ENCODE measurements around the gene TMSB4X. TPM values are rescaled to one million over a fixed set of nuclear protein-coding genes. Genes with fewer than 3 reads are reported as not detected.
"Not testable (repeated sequence)": the region's sequence is repeated elsewhere in the genome, so short reads cannot be mapped to it uniquely, and the experiment has no call there.

Gene TMSB4X
- total and polyA plus RNA-seq, 2 of the 4 experiments (the other 2 are of a cell fraction) = 4,648 to 11,116 TPM

GRCh38 chrX:12975991-12976558 is 1.2 kb downstream of the TMSB4X start:
- dilution Hi-C loops (cut with HindIII; ENCODE audit: low sequenced_read_pairs, unreplicated experiment) (no loop called here), in situ Hi-C loops (cut with MboI; ENCODE audit: low sequenced_read_pairs) (no loop called here), intact Hi-C loops (cut with micrococcal nuclease) (loop anchor here (5.0 to 10.0 kb wide), 3 partner anchors 99 to 311 kb away; no protein-coding TSS in a partner anchor)
- H3K4me2 ChIP-seq (ENCODE audit: low read depth, low read length) = peak overlapping the region; percentile 35; the same call in 1 of the 2 replicates
- peak overlapping the region; percentile 94 for H3K9ac ChIP-seq (ENCODE audit: low read depth, low read length)
- no peak overlapping the region for H2AK9ac ChIP-seq (replicated peaks; ENCODE audit: low read depth, low read length, poor library complexity)
- H3K23ac ChIP-seq (ENCODE audit: low read depth, low read length) = peak overlapping the region; percentile 22; the same call in 1 of the 2 replicates
- TF ChIP-seq CHD1 (IDR thresholded peaks at IDR 0.05; ENCODE audit: low read depth, low read length) (0 out of 2 replicates have a peak, but pooled peaks have one; percentile 40), USF2 (IDR thresholded peaks at IDR 0.05; ENCODE audit: low read depth, low read length) (no peak)
- H3K9me1 ChIP-seq (ENCODE audit: insufficient read depth, low read length) = no peaks in the 10 kb centered on the region
- peaks cover 10% of the 10 kb centered on the region for H3K36me3 ChIP-seq (ENCODE audit: control insufficient read depth, insufficient read depth, low read length)
- H3K27me3 ChIP-seq (ENCODE audit: control insufficient read depth, insufficient read depth, low read length) = no peaks in the 10 kb centered on the region
- no peak overlapping the region; the same call in 1 of the 2 replicates for H2AK5ac ChIP-seq (ENCODE audit: low read depth, low read length)
- H4K8ac ChIP-seq (ENCODE audit: low read depth in 2 of 2, low read length in 2 of 2) = peak overlapping the region; percentile 47 to 71; a peak in 3 of 4 replicates
- H2BK5ac ChIP-seq (ENCODE audit: low read depth, low read length, poor library complexity, severe bottlenecking) = peak overlapping the region; percentile 86
- peak overlapping the region; percentile 96 for H3K27ac ChIP-seq (ENCODE audit: insufficient read depth, low read length)
- peak overlapping the region; percentile 89 for H3K4me3 ChIP-seq (ENCODE audit: insufficient read depth, low read depth, low read length)
- POLR2A ChIA-PET (ENCODE audit: unreplicated experiment) = interaction anchor here (0.6 to 1.6 kb wide), 9 partner anchors 18 to 512 kb away, joined by 3 to 7 read pairs (median 3); no protein-coding TSS in a partner anchor
- ATAC-seq (ENCODE audit: low read depth) = no peak
- peaks cover 12% of the 10 kb centered on the region; the same call in 1 of the 2 replicates for H4K20me1 ChIP-seq (ENCODE audit: insufficient read depth, low read length)
- 30% methylated on average over 5 of the region's 34 CpGs; no CpG with 5 or more reads in 1 of the 2 experiments for WGBS, 2 experiments (ENCODE audit: extremely low coverage in 2 of 2, insufficient read length in 1 of 2)
- peak overlapping the region; percentile 82 for H3K4ac ChIP-seq (ENCODE audit: low read depth, low read length)
- peak; percentile 36 for DNase-seq
- H3K79me1 ChIP-seq (ENCODE audit: low read depth in 1 of 2, low read length in 2 of 2) = peaks cover 0 to 17% of the 10 kb centered on the region in 2 experiments; a peak in 2 of 4 replicates
- no TSS peak for BruUV-seq (replicated peaks)
- peak overlapping the region; percentile 24; the same call in 1 of the 2 replicates for H4K91ac ChIP-seq (ENCODE audit: insufficient read depth, low read depth, low read length)
- CTCF ChIA-PET = interaction anchor here (1.9 kb wide), 1 partner anchor 29 kb away, joined by 5 read pairs; no protein-coding TSS in a partner anchor
- no peak overlapping the region for H2BK120ac ChIP-seq (ENCODE audit: low read depth, low read length)
- no peak overlapping the region for H2BK20ac ChIP-seq (ENCODE audit: low read depth, low read length)
- H3K4me1 ChIP-seq (ENCODE audit: control insufficient read depth, insufficient read depth, low read length) = no peaks in the 10 kb centered on the region; the same call in 1 of the 2 replicates
- no peaks in the 10 kb centered on the region for H3K9me3 ChIP-seq (ENCODE audit: control insufficient read depth, insufficient read depth, low read length)
- H3K18ac ChIP-seq (ENCODE audit: low read depth, low read length) = peak overlapping the region; percentile 78
- H2BK15ac ChIP-seq (ENCODE audit: low read depth, low read length) = no peak overlapping the region
- peak overlapping the region; percentile 84 for H4K5ac ChIP-seq (ENCODE audit: low read depth, low read length)
- no peak overlapping the region for H2AFZ ChIP-seq (replicated peaks; ENCODE audit: low read length, poor library complexity)
- peak overlapping the region; percentile 84 for H3K56ac ChIP-seq (ENCODE audit: extremely low read depth, insufficient read depth, low read length)
- peak overlapping the region; percentile 74 for H3K14ac ChIP-seq (replicated peaks; ENCODE audit: low read depth, low read length)

- H4K8ac ChIP-seq (ENCODE audit: low read depth in 2 of 2, low read length in 2 of 2) = 0 out of 4 replicates have a peak overlapping the region, but pooled peaks of 1 of the 2 experiments have one; percentile 24
- H4K91ac ChIP-seq (ENCODE audit: insufficient read depth, low read depth, low read length); H2AFZ ChIP-seq (replicated peaks; ENCODE audit: low read length, poor library complexity); H3K23ac ChIP-seq (ENCODE audit: low read depth, low read length); H2BK15ac ChIP-seq (ENCODE audit: low read depth, low read length); H3K27me3 ChIP-seq (ENCODE audit: control insufficient read depth, insufficient read depth, low read length); H2BK20ac ChIP-seq (ENCODE audit: low read depth, low read length); H2AK5ac ChIP-seq (ENCODE audit: low read depth, low read length); H3K36me3 ChIP-seq (ENCODE audit: control insufficient read depth, insufficient read depth, low read length); H3K4me1 ChIP-seq (ENCODE audit: control insufficient read depth, insufficient read depth, low read length); H4K5ac ChIP-seq (ENCODE audit: low read depth, low read length); H3K9me1 ChIP-seq (ENCODE audit: insufficient read depth, low read length); dilution Hi-C loops (cut with HindIII; ENCODE audit: low sequenced_read_pairs, unreplicated experiment); in situ Hi-C loops (cut with MboI; ENCODE audit: low sequenced_read_pairs); CTCF ChIA-PET; ATAC-seq (ENCODE audit: low read depth); H3K56ac ChIP-seq (ENCODE audit: extremely low read depth, insufficient read depth, low read length); H2AK9ac ChIP-seq (replicated peaks; ENCODE audit: low read depth, low read length, poor library complexity); H3K18ac ChIP-seq (ENCODE audit: low read depth, low read length); H3K9me3 ChIP-seq (ENCODE audit: control insufficient read depth, insufficient read depth, low read length); H2BK120ac ChIP-seq (ENCODE audit: low read depth, low read length): not testable (repeated sequence)
- intact Hi-C loops (cut with micrococcal nuclease) = loop anchor here (5.0 to 10.0 kb wide), 3 partner anchors 98 to 310 kb away; no protein-coding TSS in a partner anchor
- TSS peak; percentile 99 for BruUV-seq (replicated peaks)
- H3K9ac ChIP-seq (ENCODE audit: low read depth, low read length) = peak overlapping the region; percentile 94
- H3K4ac ChIP-seq (ENCODE audit: low read depth, low read length) = 0 out of 2 replicates have a peak overlapping the region, but pooled peaks have one; percentile 8
- 0 out of 2 replicates have a peak overlapping the region, but pooled peaks have one; percentile 56 for H3K14ac ChIP-seq (replicated peaks; ENCODE audit: low read depth, low read length)
- peaks cover 12% of the 10 kb centered on the region; the same call in 1 of the 2 replicates for H4K20me1 ChIP-seq (ENCODE audit: insufficient read depth, low read length)
- POLR2A ChIA-PET (ENCODE audit: unreplicated experiment) = interaction anchor here (0.6 to 1.6 kb wide), 8 partner anchors 19 to 511 kb away, joined by 3 to 6 read pairs (median 3); no protein-coding TSS in a partner anchor
- H3K79me1 ChIP-seq (ENCODE audit: low read depth in 1 of 2, low read length in 2 of 2) = peaks cover 0 to 17% of the 10 kb centered on the region in 2 experiments; a peak in 2 of 4 replicates
- H2BK5ac ChIP-seq (ENCODE audit: low read depth, low read length, poor library complexity, severe bottlenecking) = peak overlapping the region; percentile 19
- H3K4me2 ChIP-seq (ENCODE audit: low read depth, low read length) = peak overlapping the region; percentile 91
- H3K27ac ChIP-seq (ENCODE audit: insufficient read depth, low read length) = peak overlapping the region; percentile 96; the same call in 1 of the 2 replicates
- H3K4me3 ChIP-seq (ENCODE audit: insufficient read depth, low read depth, low read length) = peak overlapping the region; percentile 89
- no CpG with 5 or more reads among the region's 12 CpGs for WGBS, 2 experiments (ENCODE audit: extremely low coverage in 2 of 2, insufficient read length in 1 of 2)
- peak; percentile 4 for DNase-seq
Observed at GRCh38 chrX:12976819-12977732, 2.2 kb downstream of the TMSB4X start.
